Caki2 (cell line): ENCODE measurements around the gene BSN. TPM values are rescaled to one million over a fixed set of nuclear protein-coding genes. Genes with fewer than 3 reads are reported as not detected.

Experiments
- DNase-seq: peaks from one replicate; pipeline ENCODE4 v3.0.0-alpha.2; 2015; ENCODE audit warnings: low read depth
- in situ Hi-C: cut with HindIII; loops from 2 replicates; pipeline ENCODE4 v1.10.0; 2016; ENCODE audit warnings: low sequenced_read_pairs, low pct_unique_long_range_greater_than_20kb, mixed read lengths
- total RNA-seq: library from RNA; depleted of rRNA; stranded (reverse); fragments of >200 nt; shearing (Covaris generic); gene quantifications from 2 replicates; pipeline ENCODE4 v1.2.3, GENCODE V29; 2014; ENCODE audit warnings: low replicate concordance; rRNA removed

The BSN gene
- total RNA-seq, 1 experiment from 2014 or later: 0.03 TPM

- in situ Hi-C loops: no loop called here
Measured at GRCh38 chr3:49716169-49716568, 161.9 kb downstream of the BSN start.

GRCh38 chr3:49716691-49717210, 162.5 kb downstream of the BSN start:
- in situ Hi-C loops: no loop called here
- DNase-seq: no peak

More at GRCh38 chr3:49716169-49716568, 161.9 kb downstream of the BSN start:
- no peak for DNase-seq

- no peak for DNase-seq
- in situ Hi-C loops: no loop called here
Measured at GRCh38 chr3:49717211-49717958, 163.1 kb downstream of the BSN start.

GRCh38 chr3:49717959-49718857, 163.9 kb downstream of the BSN start:
- no peak for DNase-seq
- in situ Hi-C loops: no loop called here

- in situ Hi-C loops: no loop called here
- DNase-seq: no peak
Measured at GRCh38 chr3:49718858-49719213, 164.6 kb downstream of the BSN start.

GRCh38 chr3:49719214-49719884, 165.1 kb downstream of the BSN start, which contains the start of gene AMIGO3:
Gene AMIGO3, minus strand, starts transcription at chr3:49719684. Its CDS starts 219 bp downstream, at chr3:49719465.
- peak; percentile 23 for DNase-seq
- in situ Hi-C loops: no loop called here

Other genes with a start within 250 kb of the BSN start
- gene USP4, start 214.4 kb upstream of the BSN start, total RNA-seq: 22.6 and 32.2 TPM in 2 replicates
- 420 and 481 TPM in 2 replicates for gene GPX1, start 196.1 kb upstream of the BSN start, total RNA-seq
- 417 and 435 TPM in 2 replicates for gene RHOA, start 142.5 kb upstream of the BSN start, total RNA-seq
- gene TCTA, start 142.1 kb upstream of the BSN start, total RNA-seq: 23.8 and 28.5 TPM in 2 replicates
- gene AMT, start 132.0 kb upstream of the BSN start, total RNA-seq: not detected in 2 replicates
- 6.0 and 6.9 TPM in 2 replicates for gene NICN1, start 125.2 kb upstream of the BSN start, total RNA-seq
- gene DAG1, start 84.2 kb upstream of the BSN start, total RNA-seq: 34.4 and 55.2 TPM in 2 replicates
- gene APEH, start 119.9 kb downstream of the BSN start, total RNA-seq: 122 and 164 TPM in 2 replicates
- 1.7 TPM in 2 replicates for gene MST1, start 135.0 kb downstream of the BSN start, total RNA-seq
- gene RNF123, start 135.1 kb downstream of the BSN start, total RNA-seq: 14.3 and 14.6 TPM in 2 replicates
- gene AMIGO3, start 165.2 kb downstream of the BSN start, total RNA-seq: not detected in 2 replicates
- 32.1 and 35.9 TPM in 2 replicates for gene GMPPB, start 169.5 kb downstream of the BSN start, total RNA-seq
- gene IP6K1, start 232.1 kb downstream of the BSN start, total RNA-seq: 20.3 and 23.7 TPM in 2 replicates
- not detected in 2 replicates for gene CDHR4, start 245.4 kb downstream of the BSN start, total RNA-seq
- gene INKA1, start 248.8 kb downstream of the BSN start, total RNA-seq: 0.81 TPM in 1 of 2 replicates, not detected in the other